Skeletal muscle satellite cell (primary cell): Measurements from ENCODE around the gene LMTK3.

ENCODE experiments used
- H3K27me3 ChIP-seq: 2 replicates; pipeline ENCODE4 v1.7.0; 2013; ENCODE audit warnings: low read length; ENCODE audit not compliant: control insufficient read depth, insufficient read depth
- H3K36me3 ChIP-seq: 2 replicates; pipeline ENCODE4 v1.7.0; 2013; ENCODE audit warnings: mild to moderate bottlenecking, control low read depth, low read length; ENCODE audit not compliant: insufficient read depth
- H3K4me1 ChIP-seq: 2 replicates; pipeline ENCODE4 v1.7.0; 2013; ENCODE audit warnings: low read length; ENCODE audit not compliant: control insufficient read depth, insufficient read depth
- H3K4me2 ChIP-seq: 2 replicates; pipeline ENCODE4 v1.7.0; 2013; ENCODE audit warnings: mild to moderate bottlenecking, low read length
- H3K4me3 ChIP-seq: 2 replicates; pipeline ENCODE4 v1.7.0; 2013; ENCODE audit warnings: low read length
- H3K9ac ChIP-seq: 2 replicates; pipeline ENCODE4 v1.7.0; 2013; ENCODE audit warnings: mild to moderate bottlenecking, low read depth, low read length, moderate library complexity
- H3K9me3 ChIP-seq: replicated peaks from 2 replicates; pipeline ENCODE4 v1.7.0; 2013; ENCODE audit warnings: mild to moderate bottlenecking, control low read depth, low read length

The LMTK3 gene

DNA sequence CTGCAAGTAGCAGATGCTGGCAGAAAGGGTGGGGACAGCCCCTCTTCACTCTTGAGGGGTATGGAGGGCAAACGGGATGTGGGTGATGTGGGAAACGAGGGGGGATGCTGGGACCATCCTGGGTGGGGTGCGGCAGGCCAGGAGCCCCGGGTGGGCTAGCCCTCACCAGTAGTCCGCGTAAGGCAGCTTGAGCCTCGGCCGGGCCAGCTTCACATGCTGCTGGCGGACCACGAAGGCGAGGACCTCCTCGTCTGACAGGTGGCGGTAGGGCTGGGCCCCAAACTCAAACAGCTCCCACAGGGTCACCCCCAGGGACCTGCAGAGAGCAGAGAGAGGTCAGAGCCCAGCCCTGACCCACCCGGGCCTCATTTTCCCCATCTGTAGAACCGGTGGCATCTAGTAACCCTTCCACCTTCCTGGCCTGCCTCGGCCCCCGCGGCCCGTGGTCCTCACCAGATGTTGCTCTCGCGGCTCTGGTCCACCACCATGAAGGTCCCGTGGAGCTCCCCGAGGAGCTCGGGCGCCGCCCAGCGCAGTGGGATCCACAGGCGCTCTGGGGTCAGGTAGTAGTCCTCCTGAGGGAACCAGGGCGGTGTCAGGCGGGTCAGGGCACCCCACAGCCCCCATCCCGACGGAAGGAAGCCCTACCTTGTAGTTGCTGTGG, 10.7 kb downstream of the LMTK3 start:
- no peaks in the 10 kb centered on the region for H3K9me3 ChIP-seq
- H3K4me1 ChIP-seq: no peaks in the 10 kb centered on the region
- H3K9ac ChIP-seq: no peak overlapping the region
- H3K36me3 ChIP-seq: no peaks in the 10 kb centered on the region
- no peak overlapping the region for H3K4me3 ChIP-seq
- H3K4me2 ChIP-seq: no peak overlapping the region
- H3K27me3 ChIP-seq: peaks cover 44% of the 10 kb centered on the region

DNA sequence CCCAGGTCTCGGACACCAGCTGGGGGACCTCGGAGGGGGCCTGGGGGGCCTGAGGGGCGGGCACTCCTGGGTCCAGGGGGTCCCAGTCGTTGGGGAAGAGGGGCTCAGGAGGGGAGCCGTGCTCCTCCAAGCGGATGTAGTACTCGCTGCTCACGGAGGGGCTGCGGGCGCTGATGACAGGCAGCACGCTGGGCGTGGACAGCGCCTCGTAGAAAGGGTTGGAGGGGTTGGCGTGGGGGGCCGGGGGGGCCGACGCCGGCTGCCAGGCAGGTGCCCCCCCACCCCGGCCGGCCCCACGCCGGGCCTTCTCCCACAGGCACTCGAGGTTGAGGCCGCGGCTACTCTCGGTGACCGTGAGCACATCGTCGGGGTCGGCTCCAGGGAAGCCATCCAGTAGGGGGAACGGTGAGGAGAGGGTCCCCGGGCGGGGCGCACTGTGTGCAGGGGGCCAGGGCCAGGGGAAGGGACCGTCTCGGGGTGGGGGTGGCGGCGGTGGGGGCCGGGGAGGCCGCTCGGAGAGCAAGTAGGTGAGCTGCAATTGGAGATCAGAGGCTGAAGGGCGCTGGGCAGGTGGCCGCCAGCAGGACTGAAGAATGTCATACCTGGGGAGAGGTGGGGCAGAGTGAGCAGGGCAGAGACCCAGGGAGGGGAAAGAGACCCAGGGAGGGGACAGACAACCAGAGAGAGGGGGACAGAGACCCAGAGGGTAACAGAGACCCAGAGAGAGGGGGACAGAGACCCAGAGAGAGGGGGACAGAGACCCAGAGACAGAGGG, 12.1 kb downstream of the LMTK3 start:
- no peak overlapping the region for H3K4me3 ChIP-seq
- no peak overlapping the region for H3K9ac ChIP-seq
- no peak overlapping the region for H3K4me2 ChIP-seq
- H3K27me3 ChIP-seq: peaks cover 52% of the 10 kb centered on the region
- H3K9me3 ChIP-seq: no peaks in the 10 kb centered on the region
- H3K4me1 ChIP-seq: no peaks in the 10 kb centered on the region
- no peaks in the 10 kb centered on the region for H3K36me3 ChIP-seq

DNA sequence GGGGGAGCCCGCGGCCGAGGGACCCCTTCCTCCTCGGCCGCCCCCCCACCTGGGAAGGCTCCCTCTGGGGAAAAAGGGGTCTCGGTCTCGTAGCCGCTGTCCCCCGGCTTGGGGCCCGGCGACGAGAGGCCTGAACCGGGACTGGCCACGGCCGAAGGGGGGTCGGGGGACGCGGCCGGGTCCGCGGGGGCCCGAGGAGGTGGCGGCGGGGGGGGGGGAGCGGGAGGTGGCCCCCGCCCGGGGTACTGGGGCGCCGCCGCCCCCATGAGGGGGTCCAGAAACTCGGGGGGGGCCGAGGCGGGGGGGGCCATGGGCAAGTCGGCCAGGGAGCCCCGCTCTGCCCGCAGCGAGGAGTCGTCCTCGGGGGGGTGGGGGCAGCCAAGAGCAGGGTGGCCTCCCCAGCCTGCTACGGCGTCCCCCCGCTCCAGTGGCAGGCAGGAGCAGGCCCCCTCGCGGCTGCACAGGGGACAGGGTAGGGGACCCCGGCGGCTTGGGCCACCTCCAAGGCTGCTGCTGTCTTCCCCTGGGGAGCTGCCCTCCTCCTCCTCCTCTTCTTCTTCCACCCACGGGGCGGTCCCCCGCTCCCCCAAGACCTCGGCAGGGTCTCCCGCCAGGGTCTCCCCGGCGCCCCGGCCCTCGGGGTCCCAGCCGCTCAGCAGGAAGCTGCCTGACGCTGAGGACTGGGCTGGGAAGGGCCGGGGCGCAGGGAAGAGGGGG, 12.9 kb downstream of the LMTK3 start:
- Histone ChIP-seq H3K9ac (no peak overlapping the region), H3K4me1 (peaks cover 4% of the 10 kb centered on the region), H3K36me3 (no peaks in the 10 kb centered on the region), H3K9me3 (no peaks in the 10 kb centered on the region), H3K4me3 (no peak overlapping the region), H3K4me2 (no peak overlapping the region), H3K27me3 (peaks cover 55% of the 10 kb centered on the region)

DNA sequence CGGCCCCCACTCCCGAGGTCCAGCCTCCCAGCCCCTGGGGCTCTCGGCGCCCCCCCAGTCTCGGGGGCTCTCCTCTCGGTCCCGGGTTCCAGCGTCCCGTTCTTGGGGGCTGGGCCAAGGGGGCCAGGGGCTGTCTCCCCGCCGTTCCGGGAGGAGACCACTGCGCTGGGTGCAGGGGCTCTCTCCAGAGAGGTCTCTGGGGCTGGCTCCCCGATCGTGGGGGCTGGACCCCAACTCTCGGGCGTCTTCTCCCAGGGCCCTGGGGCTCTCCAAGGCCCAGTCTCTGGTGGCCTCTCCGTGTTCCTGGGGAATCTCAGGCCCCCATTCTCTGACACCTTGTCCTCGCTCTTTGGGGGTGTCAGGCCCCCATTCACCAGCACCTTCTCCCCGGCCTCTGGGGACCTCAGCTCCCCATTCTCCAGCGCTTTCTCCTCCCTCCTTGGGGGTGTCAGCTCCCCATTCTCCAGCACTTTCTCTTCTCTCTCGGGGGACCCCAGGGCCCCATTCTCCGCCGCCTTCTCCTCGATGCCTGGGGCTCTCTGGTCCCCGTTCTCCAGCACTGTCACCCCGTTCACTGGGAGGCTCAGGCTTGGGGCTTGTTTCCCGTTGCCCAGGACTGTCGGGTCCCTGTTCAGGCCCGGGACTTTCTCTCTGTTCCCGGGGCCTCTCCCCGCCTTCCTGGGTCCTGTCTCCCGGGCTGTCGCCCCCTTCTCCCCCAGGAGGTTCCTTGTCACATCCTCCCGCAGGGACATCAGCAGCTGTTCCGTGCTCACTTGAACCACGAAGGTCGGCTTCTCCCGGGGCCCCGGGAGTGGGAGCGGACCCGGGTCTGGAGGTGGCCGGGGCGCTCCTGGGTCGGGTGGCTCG, 13.7 kb downstream of the LMTK3 start:
- H3K27me3 ChIP-seq: peaks cover 55% of the 10 kb centered on the region
- no peak overlapping the region for H3K4me3 ChIP-seq
- H3K4me1 ChIP-seq: peaks cover 4% of the 10 kb centered on the region

DNA sequence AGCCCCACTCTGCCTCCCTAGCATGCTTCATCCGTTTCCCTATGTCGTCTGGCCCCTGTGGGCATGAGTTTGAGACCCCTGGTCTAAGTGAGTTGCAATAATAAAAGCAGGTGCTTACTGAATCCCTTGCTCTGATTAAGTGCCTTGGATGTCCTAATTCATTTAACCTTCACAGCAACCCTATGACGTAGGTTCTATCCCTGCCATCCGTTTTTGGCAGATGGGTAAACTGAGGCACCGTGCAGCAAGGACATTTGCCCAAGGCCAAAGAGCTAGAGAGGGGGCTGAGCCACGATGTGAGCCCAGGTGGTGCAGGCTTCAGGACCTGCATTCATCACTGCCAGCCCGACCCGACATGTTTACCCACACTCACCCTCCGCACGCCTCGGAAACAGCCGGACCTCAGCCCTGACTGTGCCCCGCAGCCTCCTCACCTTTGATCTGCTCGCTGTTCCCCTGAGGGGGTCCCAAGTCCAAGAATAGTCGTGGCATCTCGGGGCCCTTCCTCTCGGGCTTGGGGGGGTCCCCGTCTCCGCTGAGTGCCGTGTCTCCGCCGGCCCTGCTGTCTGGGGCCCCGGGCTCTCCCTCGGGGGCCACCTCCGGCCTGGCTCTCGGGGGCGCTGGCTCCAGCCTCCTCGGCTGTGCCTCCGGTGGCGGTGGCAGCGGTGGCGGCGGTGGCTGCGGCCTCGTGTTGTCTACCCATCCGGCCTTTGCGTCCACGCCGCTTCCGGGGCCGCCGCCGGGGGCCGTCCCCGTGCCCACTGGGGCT, 14.5 kb downstream of the LMTK3 start:
- Histone ChIP-seq H3K36me3 (no peaks in the 10 kb centered on the region), H3K4me3 (no peak overlapping the region), H3K4me2 (no peak overlapping the region), H3K4me1 (peaks cover 4% of the 10 kb centered on the region), H3K9me3 (no peaks in the 10 kb centered on the region), H3K27me3 (peaks cover 50% of the 10 kb centered on the region), H3K9ac (no peak overlapping the region)

More for the DNA sequence above, 13.7 kb downstream of the LMTK3 start:
- Histone ChIP-seq H3K36me3 (no peaks in the 10 kb centered on the region), H3K9ac (no peak overlapping the region), H3K4me2 (no peak overlapping the region), H3K9me3 (no peaks in the 10 kb centered on the region)

DNA sequence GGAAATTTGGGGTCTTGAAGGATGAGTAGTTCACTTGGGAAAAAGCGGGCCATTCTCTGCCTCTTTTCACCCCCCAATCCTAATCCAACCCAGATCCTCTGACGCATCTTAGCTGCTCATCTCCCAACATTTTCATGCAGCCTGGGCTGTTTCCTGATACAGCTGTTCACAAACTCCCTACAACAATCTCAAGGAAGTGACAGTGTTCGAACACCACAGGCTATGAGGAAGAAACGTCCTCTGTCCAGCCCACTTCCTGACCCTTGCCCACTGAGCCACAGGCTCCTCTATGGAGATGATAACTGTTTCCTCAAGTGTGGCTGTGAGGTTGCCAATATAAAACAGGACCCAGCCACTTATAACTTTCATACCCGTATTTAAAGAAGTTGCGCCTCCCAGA, 16.2 kb downstream of the LMTK3 start:
- peaks cover 4% of the 10 kb centered on the region for H3K4me1 ChIP-seq

DNA sequence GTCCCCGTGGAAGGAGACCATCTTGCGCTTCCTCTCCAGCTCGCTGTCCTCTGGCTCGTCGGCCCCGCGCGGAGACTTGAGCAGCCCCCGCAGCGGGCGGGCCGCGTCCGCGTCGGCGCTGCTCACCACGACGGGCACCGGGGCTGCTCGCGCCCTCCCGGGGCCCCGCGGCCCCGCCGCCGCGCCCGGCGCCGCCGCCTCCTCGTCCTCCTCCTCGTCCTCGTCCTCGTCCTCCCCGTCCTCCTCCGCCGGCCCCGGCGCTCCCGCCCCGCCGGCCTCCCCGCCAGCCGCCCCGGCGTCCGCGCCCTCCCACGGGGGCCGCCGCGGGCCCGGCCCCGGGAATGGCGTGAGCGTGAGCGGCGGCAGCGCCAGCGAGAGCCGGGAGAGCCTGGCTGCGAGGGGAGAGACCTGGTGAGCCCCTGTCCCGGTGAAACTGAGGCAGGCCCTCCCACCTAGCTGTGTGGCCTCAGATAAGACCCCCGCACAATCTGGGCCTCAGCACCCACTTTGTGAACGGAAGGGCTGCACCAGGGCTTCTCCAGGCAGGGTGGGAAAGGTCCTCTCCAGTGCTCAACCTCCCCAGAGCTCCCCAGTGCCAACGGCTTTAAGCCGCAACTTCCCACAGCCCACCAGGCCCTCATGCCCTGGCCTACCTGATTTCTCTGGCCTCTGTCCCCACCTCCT, 17.8 kb downstream of the LMTK3 start:
- Histone ChIP-seq H3K4me2 (peak overlapping the region; percentile 94), H3K27me3 (peaks cover 39% of the 10 kb centered on the region)

More for the DNA sequence above, 16.2 kb downstream of the LMTK3 start:
- Histone ChIP-seq H3K36me3 (no peaks in the 10 kb centered on the region), H3K9me3 (no peaks in the 10 kb centered on the region), H3K4me2 (no peak overlapping the region), H3K9ac (no peak overlapping the region), H3K27me3 (peaks cover 42% of the 10 kb centered on the region), H3K4me3 (no peak overlapping the region)

DNA sequence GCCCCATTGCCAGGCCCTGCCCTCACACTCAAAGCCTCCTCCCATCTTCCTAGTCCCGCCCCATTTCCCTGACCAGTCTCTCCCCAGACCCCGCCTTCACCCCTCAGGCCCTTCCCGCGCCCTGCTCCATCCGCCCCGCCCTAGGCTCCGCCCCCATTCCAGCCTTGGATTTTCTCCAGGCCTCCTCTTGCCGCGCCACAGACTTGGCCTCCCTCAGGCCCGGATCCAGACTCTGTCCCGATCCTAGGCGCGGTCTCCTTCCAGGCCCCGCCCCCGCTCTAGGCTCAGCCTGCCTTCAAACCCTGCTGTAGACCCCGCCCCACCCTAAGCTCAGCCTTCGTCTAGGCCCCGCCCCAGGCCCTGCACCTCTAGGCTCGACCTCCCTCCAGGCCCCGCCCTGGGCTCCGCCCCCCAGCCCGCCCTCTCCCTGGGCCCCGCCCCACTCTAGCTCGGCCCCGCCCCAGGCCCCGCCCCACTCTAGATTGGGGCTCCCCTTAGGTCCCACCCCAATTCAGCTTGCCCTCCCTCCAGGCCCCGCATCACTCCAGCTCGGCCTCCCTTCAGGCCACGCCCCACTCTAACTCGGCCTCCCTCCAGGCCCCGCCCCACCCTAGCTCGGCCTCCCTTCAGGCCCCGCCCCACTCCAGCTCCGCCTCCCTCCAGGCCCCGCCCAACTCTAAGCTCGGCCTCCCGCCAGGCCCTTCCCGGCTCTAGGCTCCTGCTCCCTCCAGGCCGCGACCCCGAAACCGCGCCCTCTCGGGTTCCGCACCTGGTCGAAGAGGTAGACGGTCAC, 18.5 kb downstream of the LMTK3 start:
- peak overlapping the region; percentile 77 for H3K9ac ChIP-seq
- H3K9me3 ChIP-seq: no peaks in the 10 kb centered on the region
- peak overlapping the region; percentile 94 for H3K4me2 ChIP-seq
- peaks cover 8% of the 10 kb centered on the region for H3K4me1 ChIP-seq
- peaks cover 35% of the 10 kb centered on the region for H3K27me3 ChIP-seq
- peak overlapping the region; percentile 78 for H3K4me3 ChIP-seq
- no peaks in the 10 kb centered on the region for H3K36me3 ChIP-seq

More for the DNA sequence above, 17.8 kb downstream of the LMTK3 start:
- no peaks in the 10 kb centered on the region for H3K9me3 ChIP-seq
- peak overlapping the region; percentile 78 for H3K4me3 ChIP-seq
- no peaks in the 10 kb centered on the region for H3K36me3 ChIP-seq
- peaks cover 4% of the 10 kb centered on the region for H3K4me1 ChIP-seq
- H3K9ac ChIP-seq: peak overlapping the region; percentile 77

DNA sequence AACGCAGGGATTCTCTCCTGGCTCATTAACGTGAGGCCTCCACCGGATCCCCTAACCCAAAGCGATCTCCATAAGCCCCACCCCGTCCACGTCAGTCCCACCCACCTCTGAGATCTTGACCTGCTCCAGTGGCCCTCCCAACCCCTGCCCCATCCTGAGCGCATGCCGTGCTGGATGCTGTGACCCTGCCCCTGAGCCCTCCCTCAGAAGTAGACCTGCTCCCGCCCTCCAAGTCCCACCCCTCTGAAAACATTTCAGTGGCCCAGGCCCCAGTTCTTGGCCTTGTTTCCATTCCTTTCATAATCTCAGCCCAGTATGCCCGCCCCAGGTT, 19.9 kb downstream of the LMTK3 start:
- Histone ChIP-seq H3K36me3 (no peaks in the 10 kb centered on the region), H3K9me3 (no peaks in the 10 kb centered on the region), H3K9ac (no peak overlapping the region), H3K4me3 (no peak overlapping the region), H3K4me2 (no peak overlapping the region), H3K27me3 (peaks cover 23% of the 10 kb centered on the region), H3K4me1 (peaks cover 19% of the 10 kb centered on the region)
